ENCODE measurements around the gene METTL9.

METTL9 gene

DNA sequence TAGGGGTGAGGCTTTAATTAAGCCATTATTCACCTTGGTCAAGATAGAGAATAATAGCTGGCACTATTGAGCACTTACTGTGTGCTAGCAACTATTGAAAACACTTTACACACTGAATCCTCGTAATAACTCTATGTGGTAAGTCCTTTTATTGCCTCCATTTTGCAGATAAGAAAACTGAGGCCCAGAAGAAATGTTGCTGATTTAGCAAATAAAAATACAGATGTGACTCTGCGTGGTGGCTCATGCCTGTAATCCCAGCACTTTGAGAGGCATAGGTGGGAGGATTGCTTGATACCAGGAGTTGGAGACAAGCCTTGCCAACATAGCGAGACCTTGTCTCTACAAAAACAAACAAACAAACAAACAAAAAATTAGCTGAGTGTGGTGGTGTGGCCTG lies 83.8 kb downstream of the METTL9 start:
- Histone ChIP-seq H3K36me3 (ENCODE audit: low read length) (no peaks in the 10 kb centered on the region), H3K27me3 (ENCODE audit: low read length) (no peaks in the 10 kb centered on the region), H3K27ac (ENCODE audit: low read depth, low read length) (no peak overlapping the region), H3K4me2 (ENCODE audit: low read depth, low read length, poor library complexity, severe bottlenecking) (no peak overlapping the region), H3K4me3 (ENCODE audit: insufficient read depth, low read length, poor library complexity, severe bottlenecking) (no peak overlapping the region), H3K79me2 (ENCODE audit: insufficient read depth, low read length) (no peaks in the 10 kb centered on the region), H3F3A (ENCODE audit: insufficient read depth) (no peaks in the 10 kb centered on the region), H3K9me3 (ENCODE audit: insufficient read depth, low read length) (no peaks in the 10 kb centered on the region), H3K9ac (ENCODE audit: low read length) (no peak overlapping the region), H4K20me1 (ENCODE audit: low read depth, low read length) (no peaks in the 10 kb centered on the region), H2AFZ (ENCODE audit: low read depth, low read length, severe bottlenecking) (no peak overlapping the region), H3K9me2 (replicated peaks; ENCODE audit: insufficient read depth, low read length) (no peaks in the 10 kb centered on the region)
- no peak for TF ChIP-seq EZH2phosphoT487 (conservative IDR thresholded peaks at IDR 0.05; ENCODE audit: low read length)
- TF ChIP-seq, protein P1, sequence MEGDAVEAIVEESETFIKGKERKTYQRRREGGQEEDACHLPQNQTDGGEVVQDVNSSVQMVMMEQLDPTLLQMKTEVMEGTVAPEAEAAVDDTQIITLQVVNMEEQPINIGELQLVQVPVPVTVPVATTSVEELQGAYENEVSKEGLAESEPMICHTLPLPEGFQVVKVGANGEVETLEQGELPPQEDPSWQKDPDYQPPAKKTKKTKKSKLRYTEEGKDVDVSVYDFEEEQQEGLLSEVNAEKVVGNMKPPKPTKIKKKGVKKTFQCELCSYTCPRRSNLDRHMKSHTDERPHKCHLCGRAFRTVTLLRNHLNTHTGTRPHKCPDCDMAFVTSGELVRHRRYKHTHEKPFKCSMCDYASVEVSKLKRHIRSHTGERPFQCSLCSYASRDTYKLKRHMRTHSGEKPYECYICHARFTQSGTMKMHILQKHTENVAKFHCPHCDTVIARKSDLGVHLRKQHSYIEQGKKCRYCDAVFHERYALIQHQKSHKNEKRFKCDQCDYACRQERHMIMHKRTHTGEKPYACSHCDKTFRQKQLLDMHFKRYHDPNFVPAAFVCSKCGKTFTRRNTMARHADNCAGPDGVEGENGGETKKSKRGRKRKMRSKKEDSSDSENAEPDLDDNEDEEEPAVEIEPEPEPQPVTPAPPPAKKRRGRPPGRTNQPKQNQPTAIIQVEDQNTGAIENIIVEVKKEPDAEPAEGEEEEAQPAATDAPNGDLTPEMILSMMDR (IDR thresholded peaks at IDR 0.05; ENCODE audit: insufficient read depth, low read length, poor library complexity, severe bottlenecking), result no peak

DNA sequence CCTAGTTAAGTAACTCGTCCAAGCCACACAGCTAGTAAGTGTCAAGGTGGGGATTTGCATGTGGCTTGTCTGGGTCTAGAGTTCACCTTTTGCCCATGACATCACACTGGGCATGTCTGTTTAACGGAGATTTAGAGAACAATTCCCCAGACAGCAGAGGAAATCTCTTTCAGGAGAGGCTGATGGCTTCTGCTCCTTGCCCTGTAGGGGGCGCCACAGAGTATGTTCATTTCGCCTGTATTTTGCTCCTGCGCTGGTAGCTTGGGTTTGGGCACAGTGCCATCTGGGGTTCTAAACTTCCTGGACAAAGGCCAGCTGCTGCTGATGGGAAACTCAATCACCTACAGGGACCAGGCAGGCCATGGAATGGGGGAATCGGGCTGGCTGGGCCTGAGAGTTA lies 84.8 kb downstream of the METTL9 start:
- Histone ChIP-seq H3K27me3 (ENCODE audit: low read length) (no peaks in the 10 kb centered on the region), H3K4me2 (ENCODE audit: low read depth, low read length, poor library complexity, severe bottlenecking) (no peak overlapping the region), H3K9me2 (replicated peaks; ENCODE audit: insufficient read depth, low read length) (no peaks in the 10 kb centered on the region), H3K36me3 (ENCODE audit: low read length) (no peaks in the 10 kb centered on the region), H3K9me3 (ENCODE audit: insufficient read depth, low read length) (no peaks in the 10 kb centered on the region), H3K79me2 (ENCODE audit: insufficient read depth, low read length) (no peaks in the 10 kb centered on the region), H2AFZ (ENCODE audit: low read depth, low read length, severe bottlenecking) (no peak overlapping the region), H3K4me3 (ENCODE audit: insufficient read depth, low read length, poor library complexity, severe bottlenecking) (no peak overlapping the region), H3K9ac (ENCODE audit: low read length) (no peak overlapping the region), H3F3A (ENCODE audit: insufficient read depth) (no peaks in the 10 kb centered on the region), H3K27ac (ENCODE audit: low read depth, low read length) (no peak overlapping the region), H4K20me1 (ENCODE audit: low read depth, low read length) (no peaks in the 10 kb centered on the region)
- TF ChIP-seq EZH2phosphoT487 (conservative IDR thresholded peaks at IDR 0.05; ENCODE audit: low read length), result no peak
- TF ChIP-seq, protein P1 (IDR thresholded peaks at IDR 0.05; ENCODE audit: insufficient read depth, low read length, poor library complexity, severe bottlenecking), result peak; percentile 84

DNA sequence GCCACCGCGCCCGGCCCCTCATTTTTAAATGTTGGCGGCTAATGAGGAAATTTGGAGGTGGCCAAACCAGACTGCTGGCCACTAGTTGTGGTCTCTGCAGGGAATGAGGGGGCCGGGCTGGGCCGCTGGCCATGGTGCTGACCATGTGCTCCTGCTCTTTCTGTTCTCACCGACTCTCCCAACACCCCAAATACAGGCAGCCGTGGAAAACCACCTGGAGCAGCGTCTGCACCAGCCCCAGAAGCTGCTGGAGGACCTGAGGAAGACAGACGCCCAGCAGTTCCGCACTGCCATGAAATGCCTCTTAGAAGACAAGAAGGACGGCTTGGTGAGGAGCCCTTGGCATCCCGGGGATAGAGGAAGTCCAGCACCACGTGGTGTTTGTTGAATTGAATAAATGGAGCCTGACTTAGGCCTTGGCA lies 85.7 kb downstream of the METTL9 start:
- Histone ChIP-seq H2AFZ (ENCODE audit: low read depth, low read length, severe bottlenecking) (no peak overlapping the region), H3K9me3 (ENCODE audit: insufficient read depth, low read length) (no peaks in the 10 kb centered on the region), H3K9ac (ENCODE audit: low read length) (no peak overlapping the region), H4K20me1 (ENCODE audit: low read depth, low read length) (no peaks in the 10 kb centered on the region), H3K4me2 (ENCODE audit: low read depth, low read length, poor library complexity, severe bottlenecking) (no peak overlapping the region), H3K9me2 (replicated peaks; ENCODE audit: insufficient read depth, low read length) (no peaks in the 10 kb centered on the region), H3F3A (ENCODE audit: insufficient read depth) (no peaks in the 10 kb centered on the region), H3K27ac (ENCODE audit: low read depth, low read length) (no peak overlapping the region), H3K79me2 (ENCODE audit: insufficient read depth, low read length) (no peaks in the 10 kb centered on the region), H3K27me3 (ENCODE audit: low read length) (no peaks in the 10 kb centered on the region), H3K4me3 (ENCODE audit: insufficient read depth, low read length, poor library complexity, severe bottlenecking) (no peak overlapping the region), H3K36me3 (ENCODE audit: low read length) (no peaks in the 10 kb centered on the region)
- TF ChIP-seq EZH2phosphoT487 (conservative IDR thresholded peaks at IDR 0.05; ENCODE audit: low read length), result no peak
- TF ChIP-seq, protein P1 (IDR thresholded peaks at IDR 0.05; ENCODE audit: insufficient read depth, low read length, poor library complexity, severe bottlenecking), result no peak
